ENCODE data around the gene AKAP13. TPM values are rescaled to one million over a fixed set of nuclear protein-coding genes. Genes with fewer than 3 reads are reported as not detected.

The AKAP13 gene
- total and polyA plus RNA-seq, 2 of the 13 experiments (the other 11 are each of a cell fraction or from before 2014, with no cell fraction given), result 6.7 to 27.1 TPM

DNA sequence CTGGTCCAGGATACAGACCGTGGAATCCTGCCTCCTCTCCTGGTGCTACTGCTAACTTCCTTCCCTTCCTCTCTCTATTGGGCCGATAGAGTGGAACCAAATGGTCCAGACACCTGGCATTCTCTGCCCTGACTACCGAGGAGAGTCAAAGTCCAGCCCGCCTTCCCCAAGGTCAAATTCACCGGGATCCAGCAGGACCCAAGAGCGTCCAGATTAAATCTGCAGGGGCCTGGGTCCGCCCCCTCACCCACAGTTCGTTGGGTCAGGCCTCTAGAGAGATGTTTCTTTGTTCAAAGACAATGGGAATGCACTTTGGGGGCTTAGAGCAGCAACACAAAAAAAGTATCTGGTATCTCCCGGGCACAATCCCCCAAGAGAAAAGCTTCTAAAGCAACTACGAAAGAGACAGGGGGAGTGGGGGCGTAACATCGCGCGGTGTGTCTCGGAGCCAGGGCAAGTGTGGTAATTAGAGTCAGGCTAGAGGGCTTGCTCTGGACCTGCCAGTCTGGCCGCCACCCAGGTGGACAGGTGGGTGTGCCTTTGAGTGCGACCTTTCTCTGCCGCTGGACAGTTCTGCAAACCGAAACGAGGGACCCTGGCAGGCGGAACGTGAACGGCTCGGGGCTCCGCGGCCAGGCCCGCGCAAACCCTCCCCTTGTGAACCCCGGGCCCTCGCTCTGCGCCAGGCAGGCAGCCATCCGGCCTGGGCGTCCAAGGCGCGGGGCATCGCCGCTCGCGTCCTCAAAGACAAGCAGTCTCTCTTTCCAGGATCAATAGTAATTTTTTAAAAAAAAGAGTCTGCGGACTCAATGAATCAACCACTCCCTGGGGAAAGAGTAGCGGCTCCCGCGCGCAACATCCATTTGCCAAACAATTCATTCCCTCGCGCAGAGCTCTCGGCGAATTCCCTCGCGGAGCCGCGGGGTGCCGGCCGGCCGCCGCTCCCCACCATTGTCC is 413.5 kb downstream of the AKAP13 start (continued):
- TF ChIP-seq TFAP4 (IDR thresholded peaks at IDR 0.05; ENCODE audit: borderline replicate concordance, low read depth) (no peak), KLF6 (CRISPR knock-in tag; IDR thresholded peaks at IDR 0.05) (no peak), SRSF4 (IDR thresholded peaks at IDR 0.05; ENCODE audit: low read depth, low read length, poor library complexity, severe bottlenecking) (no peak), CHCHD3 (CRISPR knock-in tag; IDR thresholded peaks at IDR 0.05) (no peak), MZF1 (CRISPR knock-in tag; IDR thresholded peaks at IDR 0.05; ENCODE audit: borderline replicate concordance) (no peak), NFYC (CRISPR knock-in tag; IDR thresholded peaks at IDR 0.05) (peak; percentile 28; the same call in 1 of the 2 replicates), ZNF382 (CRISPR knock-in tag; IDR thresholded peaks at IDR 0.05; ENCODE audit: borderline replicate concordance) (no peak), ZNF614 (CRISPR knock-in tag; IDR thresholded peaks at IDR 0.05; ENCODE audit: borderline replicate concordance) (peak; percentile 50; the same call in 1 of the 2 replicates), ZNF724P (CRISPR knock-in tag; IDR thresholded peaks at IDR 0.05; ENCODE audit: borderline replicate concordance) (no peak), KMT2A (CRISPR knock-in tag; IDR thresholded peaks at IDR 0.05) (no peak), SYNCRIP (IDR thresholded peaks at IDR 0.05; ENCODE audit: insufficient read depth, low read depth, low read length) (no peak), FOXA1 (IDR thresholded peaks at IDR 0.05) (no peak), FOXA1 (CRISPR knock-in tag; IDR thresholded peaks at IDR 0.05) (no peak), ZNF749 (CRISPR knock-in tag; IDR thresholded peaks at IDR 0.05; ENCODE audit: borderline replicate concordance) (no peak), ZNF253 (CRISPR knock-in tag; IDR thresholded peaks at IDR 0.05; ENCODE audit: borderline replicate concordance) (no peak), ZNF383 (CRISPR knock-in tag; IDR thresholded peaks at IDR 0.05; ENCODE audit: borderline replicate concordance) (no peak)
- TF ChIP-seq, protein P1, sequence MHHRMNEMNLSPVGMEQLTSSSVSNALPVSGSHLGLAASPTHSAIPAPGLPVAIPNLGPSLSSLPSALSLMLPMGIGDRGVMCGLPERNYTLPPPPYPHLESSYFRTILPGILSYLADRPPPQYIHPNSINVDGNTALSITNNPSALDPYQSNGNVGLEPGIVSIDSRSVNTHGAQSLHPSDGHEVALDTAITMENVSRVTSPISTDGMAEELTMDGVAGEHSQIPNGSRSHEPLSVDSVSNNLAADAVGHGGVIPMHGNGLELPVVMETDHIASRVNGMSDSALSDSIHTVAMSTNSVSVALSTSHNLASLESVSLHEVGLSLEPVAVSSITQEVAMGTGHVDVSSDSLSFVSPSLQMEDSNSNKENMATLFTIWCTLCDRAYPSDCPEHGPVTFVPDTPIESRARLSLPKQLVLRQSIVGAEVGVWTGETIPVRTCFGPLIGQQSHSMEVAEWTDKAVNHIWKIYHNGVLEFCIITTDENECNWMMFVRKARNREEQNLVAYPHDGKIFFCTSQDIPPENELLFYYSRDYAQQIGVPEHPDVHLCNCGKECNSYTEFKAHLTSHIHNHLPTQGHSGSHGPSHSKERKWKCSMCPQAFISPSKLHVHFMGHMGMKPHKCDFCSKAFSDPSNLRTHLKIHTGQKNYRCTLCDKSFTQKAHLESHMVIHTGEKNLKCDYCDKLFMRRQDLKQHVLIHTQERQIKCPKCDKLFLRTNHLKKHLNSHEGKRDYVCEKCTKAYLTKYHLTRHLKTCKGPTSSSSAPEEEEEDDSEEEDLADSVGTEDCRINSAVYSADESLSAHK (CRISPR knock-in tag; IDR thresholded peaks at IDR 0.05; ENCODE audit: borderline replicate concordance), result no peak
- TF ChIP-seq, protein P2, sequence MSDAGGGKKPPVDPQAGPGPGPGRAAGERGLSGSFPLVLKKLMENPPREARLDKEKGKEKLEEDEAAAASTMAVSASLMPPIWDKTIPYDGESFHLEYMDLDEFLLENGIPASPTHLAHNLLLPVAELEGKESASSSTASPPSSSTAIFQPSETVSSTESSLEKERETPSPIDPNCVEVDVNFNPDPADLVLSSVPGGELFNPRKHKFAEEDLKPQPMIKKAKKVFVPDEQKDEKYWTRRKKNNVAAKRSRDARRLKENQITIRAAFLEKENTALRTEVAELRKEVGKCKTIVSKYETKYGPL (CRISPR knock-in tag; IDR thresholded peaks at IDR 0.05), result no peak
- TF ChIP-seq, protein P3, sequence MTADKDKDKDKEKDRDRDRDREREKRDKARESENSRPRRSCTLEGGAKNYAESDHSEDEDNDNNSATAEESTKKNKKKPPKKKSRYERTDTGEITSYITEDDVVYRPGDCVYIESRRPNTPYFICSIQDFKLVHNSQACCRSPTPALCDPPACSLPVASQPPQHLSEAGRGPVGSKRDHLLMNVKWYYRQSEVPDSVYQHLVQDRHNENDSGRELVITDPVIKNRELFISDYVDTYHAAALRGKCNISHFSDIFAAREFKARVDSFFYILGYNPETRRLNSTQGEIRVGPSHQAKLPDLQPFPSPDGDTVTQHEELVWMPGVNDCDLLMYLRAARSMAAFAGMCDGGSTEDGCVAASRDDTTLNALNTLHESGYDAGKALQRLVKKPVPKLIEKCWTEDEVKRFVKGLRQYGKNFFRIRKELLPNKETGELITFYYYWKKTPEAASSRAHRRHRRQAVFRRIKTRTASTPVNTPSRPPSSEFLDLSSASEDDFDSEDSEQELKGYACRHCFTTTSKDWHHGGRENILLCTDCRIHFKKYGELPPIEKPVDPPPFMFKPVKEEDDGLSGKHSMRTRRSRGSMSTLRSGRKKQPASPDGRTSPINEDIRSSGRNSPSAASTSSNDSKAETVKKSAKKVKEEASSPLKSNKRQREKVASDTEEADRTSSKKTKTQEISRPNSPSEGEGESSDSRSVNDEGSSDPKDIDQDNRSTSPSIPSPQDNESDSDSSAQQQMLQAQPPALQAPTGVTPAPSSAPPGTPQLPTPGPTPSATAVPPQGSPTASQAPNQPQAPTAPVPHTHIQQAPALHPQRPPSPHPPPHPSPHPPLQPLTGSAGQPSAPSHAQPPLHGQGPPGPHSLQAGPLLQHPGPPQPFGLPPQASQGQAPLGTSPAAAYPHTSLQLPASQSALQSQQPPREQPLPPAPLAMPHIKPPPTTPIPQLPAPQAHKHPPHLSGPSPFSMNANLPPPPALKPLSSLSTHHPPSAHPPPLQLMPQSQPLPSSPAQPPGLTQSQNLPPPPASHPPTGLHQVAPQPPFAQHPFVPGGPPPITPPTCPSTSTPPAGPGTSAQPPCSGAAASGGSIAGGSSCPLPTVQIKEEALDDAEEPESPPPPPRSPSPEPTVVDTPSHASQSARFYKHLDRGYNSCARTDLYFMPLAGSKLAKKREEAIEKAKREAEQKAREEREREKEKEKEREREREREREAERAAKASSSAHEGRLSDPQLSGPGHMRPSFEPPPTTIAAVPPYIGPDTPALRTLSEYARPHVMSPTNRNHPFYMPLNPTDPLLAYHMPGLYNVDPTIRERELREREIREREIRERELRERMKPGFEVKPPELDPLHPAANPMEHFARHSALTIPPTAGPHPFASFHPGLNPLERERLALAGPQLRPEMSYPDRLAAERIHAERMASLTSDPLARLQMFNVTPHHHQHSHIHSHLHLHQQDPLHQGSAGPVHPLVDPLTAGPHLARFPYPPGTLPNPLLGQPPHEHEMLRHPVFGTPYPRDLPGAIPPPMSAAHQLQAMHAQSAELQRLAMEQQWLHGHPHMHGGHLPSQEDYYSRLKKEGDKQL (CRISPR knock-in tag; IDR thresholded peaks at IDR 0.05; ENCODE audit: low read depth), result no peak
